NCI-H446 (cell line): ENCODE data around the gene LHPP.

Experiments used
- DNase-seq, 2 experiments: peaks; one replicate each; lab custom pipeline; 2025; lab: John Stamatoyannopoulos, UW

LHPP gene

DNA sequence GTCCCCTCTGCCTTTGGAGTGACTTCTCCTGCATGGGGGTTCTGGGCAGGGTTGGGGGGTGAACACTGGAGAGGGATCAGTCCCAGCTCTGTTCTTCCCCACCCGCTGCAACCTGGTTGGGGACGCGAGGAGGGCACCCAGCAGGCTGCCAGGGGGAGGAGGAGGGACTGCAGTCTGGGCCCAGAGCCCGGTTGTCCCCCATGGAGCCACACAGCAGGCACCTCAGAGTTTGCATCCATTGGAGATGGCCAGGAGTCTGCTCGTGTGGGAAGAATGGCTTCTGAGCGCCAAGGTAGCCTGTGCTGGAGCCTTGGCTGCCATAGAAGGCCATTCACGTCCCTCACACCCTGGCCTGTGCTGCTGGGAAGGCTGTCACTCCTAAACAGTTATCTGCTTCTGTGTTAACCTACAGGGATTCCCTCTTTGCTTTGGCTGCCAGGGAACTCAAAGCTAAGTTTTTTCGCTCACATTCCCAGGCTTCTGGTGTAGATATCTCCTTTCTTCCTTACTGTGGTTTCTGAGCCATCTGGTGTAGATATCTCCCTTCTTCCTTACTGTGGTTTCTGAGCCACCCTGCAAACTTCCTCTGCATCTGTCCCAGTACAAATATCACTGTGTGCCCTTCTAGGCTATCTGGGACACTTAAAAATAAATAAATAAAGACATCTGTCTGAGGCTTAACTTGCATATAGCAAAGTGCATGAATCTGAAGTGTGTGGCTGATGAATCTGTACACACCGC lies 133.7 kb downstream of the LHPP start:
- DNase-seq: no peak

DNA sequence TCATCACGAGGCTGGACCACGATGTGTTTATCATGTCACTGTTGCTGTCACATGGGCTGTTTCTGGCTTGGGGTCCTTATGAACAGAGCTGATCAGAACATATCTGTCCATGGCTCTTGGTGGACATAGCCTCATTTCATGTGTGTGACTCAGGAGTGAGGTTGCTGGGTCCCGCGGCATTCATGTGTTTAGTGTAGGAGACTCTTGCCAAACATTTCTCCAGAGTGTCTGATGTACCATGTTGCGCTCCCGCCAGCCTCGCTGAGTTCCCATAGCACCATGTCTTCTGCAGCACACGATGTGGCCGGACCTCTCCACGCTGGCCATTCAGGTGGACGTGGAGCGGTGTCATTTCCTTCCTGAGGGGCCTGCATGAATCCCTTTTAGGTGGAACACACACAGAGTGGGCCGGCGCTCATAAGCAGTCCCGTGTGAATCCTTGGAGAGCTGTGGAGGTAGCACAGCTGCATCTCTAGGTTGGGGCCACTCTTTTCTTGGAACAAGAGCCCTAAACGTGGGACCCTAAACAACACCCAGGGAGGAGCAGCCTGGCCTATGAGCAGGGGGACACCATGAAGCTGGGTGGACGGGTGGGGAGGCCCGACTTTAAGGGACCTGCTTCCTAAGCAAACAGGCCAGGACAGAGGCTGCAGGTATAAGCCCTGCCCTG lies 134.6 kb downstream of the LHPP start:
- no peak for DNase-seq

DNA sequence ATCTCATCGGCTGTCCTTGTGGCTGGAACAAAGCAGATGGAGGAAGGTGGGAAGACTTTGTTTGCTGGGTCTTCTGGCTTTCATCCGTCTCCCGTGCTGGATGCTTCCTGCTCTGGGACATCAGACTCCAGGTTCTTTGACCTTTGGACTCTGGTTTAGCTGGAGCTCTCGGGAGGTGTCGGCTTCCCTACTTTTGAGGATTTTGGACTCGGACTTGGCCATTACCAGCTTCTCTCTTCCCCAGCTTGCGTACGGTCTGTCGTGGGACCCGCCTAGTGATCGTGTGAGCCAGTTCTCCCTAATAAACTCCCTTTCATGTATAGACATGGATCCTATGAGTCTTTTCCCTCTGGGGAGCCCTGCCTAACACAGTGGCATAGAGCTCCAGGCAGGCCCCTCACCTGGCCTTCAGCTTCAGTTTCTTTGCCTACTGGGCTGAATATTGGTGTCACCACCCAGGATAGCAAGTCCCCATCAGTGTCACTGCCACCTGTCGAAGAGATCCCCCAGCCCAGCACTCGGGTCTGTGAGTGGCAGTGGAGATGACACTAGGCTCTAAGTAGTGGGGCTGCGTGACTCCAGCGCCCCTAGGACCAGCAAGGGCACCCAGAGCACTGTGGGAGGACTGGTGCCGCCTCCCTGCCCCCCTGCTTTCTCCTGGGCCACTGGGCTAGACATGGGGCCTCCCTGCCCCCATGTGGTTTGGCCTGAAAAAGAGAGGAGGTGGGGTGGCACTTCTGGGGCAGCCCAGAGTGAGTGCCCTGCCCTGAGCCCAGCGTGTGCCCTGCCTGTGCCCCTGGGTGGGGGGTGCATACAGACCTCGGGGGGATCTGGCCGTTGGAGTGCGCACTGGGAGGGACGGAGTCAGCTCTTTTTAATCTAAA lies 135.6 kb downstream of the LHPP start:
- DNase-seq: no peak

DNA sequence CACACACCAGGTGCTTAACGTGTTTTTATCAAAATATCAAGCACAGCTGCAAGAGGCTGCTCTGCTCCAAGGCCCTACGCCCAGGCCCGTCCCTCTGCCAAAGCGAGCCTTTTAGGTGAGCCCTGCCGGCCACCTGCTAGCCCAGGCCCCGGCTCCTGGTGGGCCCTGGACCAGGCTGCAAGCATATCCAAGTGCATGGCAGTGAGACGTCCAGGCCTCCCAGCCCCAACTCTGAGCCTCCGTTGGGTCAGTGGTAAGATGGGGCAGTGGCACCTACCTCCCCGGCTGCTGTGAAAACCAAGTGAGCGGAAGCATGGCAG lies 136.2 kb downstream of the LHPP start:
- DNase-seq: no peak

DNA sequence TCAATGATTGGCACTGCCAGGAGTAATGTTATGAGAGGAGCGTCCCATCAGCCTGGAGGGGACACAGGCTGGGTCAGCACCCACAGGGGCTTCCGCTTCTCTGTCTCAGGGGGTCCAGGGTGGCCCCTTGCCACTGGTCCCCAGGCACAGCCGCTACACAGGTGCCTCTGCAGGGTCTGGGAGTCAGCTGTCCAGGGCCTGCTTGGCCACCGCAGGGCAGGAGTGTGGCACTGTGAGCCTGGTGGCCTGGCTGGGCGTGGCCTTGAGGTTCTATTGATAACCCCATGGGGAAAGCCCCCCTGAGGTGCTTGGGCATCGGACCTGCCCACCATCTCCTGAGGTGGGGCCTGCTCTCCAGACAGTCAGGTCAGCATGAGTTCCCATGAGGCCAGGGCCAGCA lies 136.6 kb downstream of the LHPP start:
- DNase-seq: no peak

DNA sequence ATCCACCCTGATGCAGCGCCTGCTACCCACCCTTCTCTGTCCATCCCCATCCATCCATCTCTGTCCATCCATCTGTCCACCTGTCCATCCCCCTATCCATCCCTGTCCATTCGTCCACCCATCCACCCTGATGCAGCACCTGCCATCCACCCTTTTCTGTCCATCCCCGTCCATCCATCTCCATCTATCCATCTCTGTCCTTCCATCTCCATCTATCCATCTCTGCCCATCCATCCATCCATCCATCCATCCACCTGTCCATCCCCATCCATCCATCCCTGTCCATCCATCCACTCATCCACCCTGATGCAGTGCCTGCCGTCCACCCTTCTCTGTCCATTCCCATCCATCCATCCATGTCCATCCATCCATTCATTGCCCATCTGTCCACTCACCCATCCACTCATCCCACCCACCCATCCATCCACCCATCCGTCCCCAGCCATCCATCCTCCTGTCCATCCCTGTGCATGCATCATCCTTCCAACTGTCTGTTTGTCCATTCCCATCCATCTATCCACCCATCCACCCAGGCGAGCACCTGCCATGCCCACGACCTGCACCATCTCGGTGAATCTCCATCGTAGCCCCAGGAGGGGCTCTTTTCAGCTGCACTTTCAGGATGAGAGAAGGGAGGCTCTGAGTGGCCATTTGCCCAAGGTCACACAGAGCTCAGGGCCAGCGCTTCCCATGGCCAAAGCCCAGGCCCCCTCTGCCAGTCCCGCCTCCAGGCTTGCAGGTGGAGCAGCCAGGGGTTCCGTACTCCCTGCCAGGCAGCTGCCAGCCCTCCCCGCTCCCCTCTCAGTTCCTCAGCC lies 137.4 kb downstream of the LHPP start:
- no peak for DNase-seq

DNA sequence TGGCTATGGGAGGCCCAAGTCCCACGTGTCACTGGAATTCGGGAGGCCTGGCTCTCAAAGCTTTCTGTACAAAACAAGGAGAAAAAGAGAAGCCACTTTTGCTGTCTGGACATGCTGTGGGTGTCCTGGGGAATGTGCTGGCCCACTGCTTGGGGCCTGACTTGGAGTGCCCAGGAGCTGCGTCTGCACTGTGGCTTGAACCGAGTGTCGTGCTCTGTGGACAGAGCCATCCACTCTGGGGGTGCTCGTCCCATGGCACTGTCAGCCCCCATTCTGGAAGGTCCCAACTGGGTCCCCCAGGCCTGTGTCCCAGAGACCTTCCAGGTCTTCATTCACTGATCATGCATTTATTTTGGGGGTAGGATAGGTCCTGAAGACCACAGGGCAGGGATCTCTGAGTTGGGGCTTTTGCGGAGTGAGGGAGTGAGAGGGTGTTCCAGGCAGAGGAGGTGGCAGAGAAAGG lies 138.0 kb downstream of the LHPP start:
- DNase-seq: no peak

DNA sequence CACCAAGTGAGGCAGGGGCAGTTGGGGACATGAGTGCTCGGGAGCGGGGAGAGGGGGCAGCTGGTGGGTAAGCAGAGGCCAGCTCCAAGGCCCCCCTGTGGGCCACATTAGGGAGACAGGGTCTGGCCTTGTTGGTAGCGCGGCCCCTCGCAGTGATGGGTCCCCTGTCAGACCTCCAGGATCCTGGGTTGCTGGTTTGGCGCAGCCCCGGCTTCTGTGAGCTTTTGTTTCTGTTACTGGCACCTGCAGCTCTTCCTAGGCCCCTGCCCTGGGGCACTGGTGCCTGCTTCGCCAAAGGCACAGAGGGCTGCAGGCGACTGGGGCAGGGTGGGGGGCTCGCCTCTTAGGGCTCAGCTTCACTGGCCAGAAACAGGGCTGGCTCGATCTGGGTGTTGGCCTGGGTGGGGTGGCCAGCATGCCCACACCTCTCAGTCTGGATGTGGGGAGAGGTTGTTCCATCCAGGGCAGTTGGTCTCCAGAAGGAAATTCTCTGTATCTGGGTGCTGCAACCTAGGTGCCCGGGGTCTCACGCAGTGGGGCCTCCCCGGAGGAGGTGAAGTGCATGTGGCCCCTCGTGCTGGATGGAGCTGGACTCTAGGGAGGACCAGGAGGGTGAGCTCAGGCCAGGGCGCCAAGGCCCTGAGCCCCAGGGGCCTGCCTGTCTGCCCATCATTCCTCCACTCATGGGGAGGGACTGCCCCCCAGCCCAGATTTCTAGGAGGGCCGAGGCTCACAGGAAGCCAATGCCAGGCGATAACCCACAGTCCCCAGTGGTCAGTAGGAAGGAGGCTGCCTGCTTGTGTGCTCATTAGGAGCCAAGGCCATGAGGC lies 138.6 kb downstream of the LHPP start:
- no peak for DNase-seq

DNA sequence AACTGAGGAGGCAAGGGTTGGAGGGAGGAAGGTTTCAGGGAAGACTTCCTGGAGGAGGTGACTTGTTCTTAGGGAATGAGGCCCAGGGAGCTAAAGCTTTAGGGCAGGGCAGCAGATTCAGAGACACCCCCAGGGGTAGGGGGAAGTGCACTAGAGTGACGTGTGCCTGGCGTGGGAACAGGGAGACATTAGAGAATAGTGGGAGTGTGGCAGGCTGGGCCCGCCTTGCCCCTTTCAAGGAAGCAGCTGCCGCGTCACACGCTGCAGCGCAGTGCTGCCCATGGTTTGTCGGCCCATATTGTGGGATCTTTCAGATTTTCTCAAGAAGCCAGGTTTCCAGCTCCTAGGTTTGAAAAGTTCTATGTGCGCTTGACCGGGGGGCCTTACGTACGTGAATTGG lies 139.4 kb downstream of the LHPP start:
- no peak for DNase-seq

DNA sequence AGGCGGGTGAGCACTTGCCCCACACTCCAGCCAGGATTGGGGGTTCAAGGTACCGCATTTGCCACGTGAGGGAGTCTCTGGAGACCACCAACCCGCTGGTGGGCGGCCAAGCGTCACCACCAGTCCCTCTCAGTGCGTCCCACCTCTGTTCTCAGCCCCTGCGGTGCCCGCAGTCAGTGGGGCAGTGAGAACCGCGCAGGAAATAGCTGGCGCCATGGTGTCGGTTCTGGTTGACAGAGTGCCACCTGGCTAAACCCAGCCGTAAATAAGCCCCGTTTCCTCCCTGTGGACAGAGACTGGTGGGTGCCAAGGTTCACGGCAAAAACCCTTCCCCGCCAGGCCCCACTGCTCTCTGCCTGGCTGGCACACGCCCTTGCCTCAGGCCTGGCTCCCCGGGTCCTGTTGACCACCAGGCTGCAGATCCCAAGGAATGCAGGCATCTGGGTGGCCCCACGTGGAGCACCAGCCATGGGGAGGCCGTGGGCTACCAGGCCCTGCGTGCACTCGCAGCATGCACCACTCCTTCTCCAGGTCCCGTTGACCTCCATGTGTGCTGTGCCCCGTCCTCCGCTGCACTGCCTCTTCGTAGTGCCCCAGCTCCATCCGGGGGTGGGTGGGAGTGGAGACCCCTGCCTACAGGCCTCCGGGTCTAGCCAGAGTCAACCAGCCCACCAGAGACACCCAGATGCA lies 140.0 kb downstream of the LHPP start:
- DNase-seq: no peak

DNA sequence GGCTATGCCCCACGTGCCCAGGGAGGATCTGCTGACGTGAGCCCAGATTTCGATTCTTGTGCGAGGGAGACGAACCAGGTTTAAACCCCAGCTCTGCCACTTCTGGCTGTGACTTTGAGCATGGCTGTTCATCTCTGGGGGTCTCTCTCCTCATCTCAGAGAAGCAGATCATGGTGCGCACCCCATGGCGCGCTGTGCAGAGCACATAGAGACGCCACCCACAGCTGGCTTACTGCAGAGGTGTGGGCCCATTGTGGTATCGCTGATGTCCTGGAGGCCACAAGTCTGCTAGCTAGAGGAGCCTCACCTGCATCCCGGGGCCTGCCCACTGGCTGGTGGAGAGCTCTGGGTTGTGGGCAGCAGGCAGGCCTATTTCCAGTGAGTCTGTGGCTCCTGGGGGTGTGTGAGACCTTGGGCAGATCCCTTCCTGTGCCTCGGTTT lies 140.5 kb downstream of the LHPP start:
- DNase-seq: no peak

DNA sequence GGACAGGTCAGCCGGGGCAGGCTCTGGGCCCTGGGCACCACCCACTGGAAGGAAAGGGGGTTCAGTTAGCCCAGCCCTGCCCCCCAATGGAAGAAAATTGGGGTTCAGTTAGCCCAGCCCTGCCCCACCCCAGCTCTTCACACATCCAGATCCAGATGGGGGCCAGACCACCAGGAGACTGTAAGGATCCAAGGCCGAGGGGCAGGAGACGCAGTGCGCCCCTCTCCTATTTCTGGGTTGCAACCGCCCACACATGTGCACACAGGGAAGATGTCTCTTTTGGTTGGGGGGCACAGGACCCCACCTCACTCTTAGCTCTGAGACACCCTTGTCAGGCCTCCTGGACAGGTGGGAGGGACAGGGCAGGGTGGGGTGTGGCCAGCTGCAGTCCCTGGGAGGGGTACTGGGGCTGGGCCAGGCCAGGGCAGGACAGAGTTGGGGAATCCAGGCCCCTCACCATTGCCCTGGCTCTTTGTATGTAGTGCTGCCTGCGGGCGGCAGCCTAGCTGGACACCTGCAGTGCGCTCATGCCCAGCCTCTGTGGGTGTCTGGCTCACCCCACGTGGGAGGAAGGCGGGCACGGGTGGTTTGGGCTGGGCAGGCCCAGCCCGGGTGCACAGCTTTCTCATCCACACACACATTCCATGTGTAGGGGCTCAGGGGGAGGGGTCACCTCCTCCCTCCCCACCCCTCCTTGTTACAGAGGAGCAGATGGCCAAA lies 141.2 kb downstream of the LHPP start:
- DNase-seq: no peak

DNA sequence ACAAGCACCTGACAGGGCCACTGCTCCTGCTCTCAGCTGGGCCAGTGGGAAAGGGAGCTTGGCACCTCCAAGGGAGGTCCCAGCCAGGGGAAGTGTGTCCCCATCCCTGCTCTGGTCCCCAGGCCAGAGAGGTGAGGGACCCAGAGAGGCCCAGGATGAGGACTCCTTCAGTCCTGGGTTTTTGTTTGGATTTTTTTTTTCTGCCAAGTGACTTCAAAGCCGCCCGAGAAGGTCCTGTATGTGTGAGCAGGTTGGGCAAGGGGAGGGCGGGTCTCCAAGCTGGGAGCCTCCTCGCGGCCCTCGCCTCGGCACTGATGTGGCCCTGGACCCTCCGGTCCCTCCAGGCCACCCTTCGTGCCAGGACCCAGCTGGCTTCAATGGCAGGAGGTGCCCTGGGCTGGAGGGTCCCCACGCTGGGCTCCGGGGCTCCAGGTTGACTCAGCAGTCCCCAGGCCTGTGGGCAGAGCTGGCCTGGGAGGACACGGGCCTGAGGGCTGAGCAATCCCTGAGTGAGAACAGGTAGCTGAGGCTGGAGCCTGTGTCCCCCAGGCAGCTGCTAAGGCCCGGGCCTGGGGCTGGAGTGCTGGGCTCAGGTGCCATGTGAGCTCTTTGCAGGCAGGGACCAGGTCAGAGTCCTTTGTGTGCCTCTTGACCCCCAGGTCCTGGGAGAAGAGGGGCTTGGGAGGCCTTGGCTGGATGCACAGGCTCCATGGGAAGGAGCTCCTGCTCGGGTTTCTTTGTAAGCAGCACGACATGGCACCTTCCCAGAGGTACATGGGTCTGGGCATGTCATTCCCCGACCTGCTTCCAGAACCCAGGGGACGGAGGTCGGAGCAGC lies 142.0 kb downstream of the LHPP start:
- no peak for DNase-seq

DNA sequence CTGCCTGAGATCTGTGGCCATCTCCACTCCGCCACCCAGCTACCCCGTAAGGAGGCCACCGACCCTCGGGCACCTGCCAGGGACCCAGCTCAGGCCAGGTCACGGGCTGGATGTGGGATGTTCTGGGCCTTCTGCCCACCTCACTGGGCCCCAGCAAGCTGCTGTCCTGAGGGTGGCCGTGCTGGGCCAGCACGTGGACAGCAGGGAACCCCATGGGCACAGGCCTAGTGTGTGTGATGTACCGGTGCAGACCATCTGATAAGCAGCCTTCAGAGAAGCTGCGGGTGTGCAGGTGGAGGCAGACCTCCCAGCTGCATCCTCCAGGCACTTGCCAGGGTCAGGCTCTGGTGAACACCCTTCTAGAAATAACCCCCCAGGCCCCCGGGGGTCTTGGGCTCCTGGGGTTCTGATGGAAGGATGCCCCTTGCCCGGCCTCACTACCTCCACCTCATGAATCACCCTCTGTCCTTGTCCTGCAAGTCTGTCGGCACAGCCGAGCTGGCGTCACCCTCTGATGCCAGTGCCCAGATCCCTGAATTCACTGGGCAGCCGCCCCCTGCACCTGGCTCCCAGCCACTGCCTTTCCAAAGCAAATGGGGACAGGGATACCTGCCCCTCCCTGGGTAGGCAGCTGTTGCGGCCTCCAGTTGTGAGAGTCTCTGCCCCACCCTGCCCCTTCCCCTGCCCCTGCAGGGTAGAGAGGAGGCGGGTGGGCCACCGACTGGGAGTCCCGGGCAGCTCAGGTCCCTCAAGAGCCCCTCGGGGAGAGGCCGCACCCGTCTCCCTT lies 142.8 kb downstream of the LHPP start:
- no peak for DNase-seq

DNA sequence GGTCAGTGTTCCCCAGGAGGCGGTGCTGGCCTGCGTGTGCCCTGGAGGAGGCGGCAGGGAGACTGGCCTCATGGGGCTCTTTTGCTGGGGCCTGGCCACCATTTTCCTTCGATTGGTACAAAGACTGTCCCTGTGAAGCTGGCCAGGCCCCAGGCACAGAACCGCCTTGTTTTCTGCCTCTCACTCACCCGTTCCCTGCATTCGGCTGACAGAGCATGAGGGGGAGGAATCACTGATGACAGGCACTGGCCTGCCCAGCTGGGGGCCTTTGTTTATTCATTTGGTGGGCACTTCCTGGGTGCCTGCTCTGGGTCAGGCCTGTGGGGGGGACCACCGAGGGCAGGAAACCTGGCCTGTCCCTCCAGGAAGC lies 143.4 kb downstream of the LHPP start:
- DNase-seq: no peak

DNA sequence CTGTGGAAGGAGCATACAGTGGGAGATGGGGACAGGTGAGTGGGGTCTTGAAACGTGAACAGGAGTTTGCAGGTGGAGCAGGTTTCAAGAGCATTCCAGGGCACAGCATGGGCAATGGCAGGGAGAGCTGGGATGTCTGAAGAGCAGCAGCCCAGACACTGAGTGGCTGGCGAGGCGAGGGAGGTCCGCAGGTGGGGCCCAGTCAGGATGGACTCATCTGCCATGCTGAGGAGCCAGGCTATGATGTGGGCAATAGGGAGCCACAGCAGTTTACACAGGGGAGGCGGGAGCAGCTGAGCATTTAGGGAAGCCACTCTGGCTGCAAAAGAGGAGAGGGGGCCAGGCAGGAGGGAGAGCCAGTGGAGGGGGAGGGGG lies 143.8 kb downstream of the LHPP start:
- no peak for DNase-seq

DNA sequence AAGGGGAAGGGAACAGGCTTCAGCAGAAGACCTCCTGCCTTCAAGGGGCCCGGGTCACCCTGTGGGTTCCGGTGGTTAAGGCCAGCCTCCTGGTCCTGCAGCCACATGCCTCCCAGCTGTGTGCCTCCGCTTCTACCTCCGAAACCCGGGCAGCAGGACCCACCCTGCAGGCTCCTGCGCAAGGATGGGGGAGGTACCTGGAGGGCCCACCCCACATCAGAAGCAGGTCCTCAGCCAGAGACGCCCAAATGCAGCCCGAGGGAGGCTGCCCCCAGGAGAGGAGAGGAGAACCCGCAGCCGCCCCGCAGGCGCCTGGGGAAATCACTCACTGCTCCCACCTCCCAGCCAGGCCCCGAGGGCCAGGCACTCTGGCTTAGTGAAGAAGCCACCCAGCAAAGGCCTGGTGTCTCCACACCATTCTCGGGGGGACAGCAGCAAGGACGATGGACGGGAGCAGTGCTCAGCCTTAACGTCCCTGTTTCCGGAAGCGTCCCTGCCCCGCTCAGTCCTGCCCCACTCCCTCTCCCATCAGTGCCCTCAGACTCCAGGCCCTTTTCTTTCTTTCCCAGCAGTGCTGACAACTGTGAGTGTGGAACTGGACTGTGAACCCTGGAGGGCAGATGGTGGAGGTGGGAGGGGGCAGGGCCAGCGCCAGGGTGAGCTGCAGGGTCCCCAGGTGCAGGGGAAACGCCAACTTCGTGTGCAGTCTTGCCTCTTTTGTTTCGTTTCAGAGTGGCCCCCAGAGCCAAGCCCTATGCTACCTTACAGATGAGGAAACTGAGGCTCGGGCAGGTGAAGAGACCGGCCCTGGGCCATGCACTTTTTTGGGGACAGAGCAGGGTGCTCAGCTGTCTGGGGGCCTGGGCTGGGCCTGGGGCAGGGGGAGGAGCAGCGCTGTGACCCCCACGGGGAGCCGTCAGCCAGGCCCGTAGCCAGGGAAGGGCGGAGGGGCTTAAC lies 144.5 kb downstream of the LHPP start:
- no peak for DNase-seq
